Activated CD8-positive, alpha-beta T cell treated with anti-CD3 and anti-CD28 coated beads for 36 hours (primary cell): ENCODE data around the gene AFF2. TPM values are rescaled to one million over a fixed set of nuclear protein-coding genes. Genes with fewer than 3 reads are reported as not detected.

ENCODE experiments used
- ATAC-seq: fragments of 200-7000 bp; cut with Tn5 transposase; one replicate; pipeline ENCODE4 v1.10.0; 2021; ENCODE audit warnings: mild to moderate bottlenecking, moderate library complexity
- CTCF ChIA-PET: fragments of 350-600 bp; sonication (Branson Sonifier 250); formaldehyde crosslinking; loops from one replicate; lab custom pipeline; 2021; ENCODE audit warnings: antibody characterized with exemption; lab: Charles Lee
- POLR2A ChIA-PET: fragments of 350-600 bp; sonication (Branson Sonifier 250); formaldehyde crosslinking; loops from one replicate; lab custom pipeline; 2021; ENCODE audit warnings: antibody characterized with exemption; lab: Charles Lee
- DNase-seq: peaks from one replicate; pipeline ENCODE4 v3.0.0-alpha.2; 2020
- H3K27ac Mint-ChIP-seq: one replicate; pipeline ENCODE4 v1.8.0; 2021; ENCODE audit warnings: mild to moderate bottlenecking, mixed read lengths
- H3K27me3 Mint-ChIP-seq: one replicate; pipeline ENCODE4 v1.8.0; 2021; ENCODE audit warnings: mixed read lengths
- H3K36me3 Mint-ChIP-seq: one replicate; pipeline ENCODE4 v1.8.0; 2021; ENCODE audit warnings: low read depth, mixed read lengths
- H3K4me1 Mint-ChIP-seq: one replicate; pipeline ENCODE4 v1.8.0; 2021; ENCODE audit warnings: low read depth, mixed read lengths
- H3K4me3 Mint-ChIP-seq: one replicate; pipeline ENCODE4 v1.8.0; 2021; ENCODE audit warnings: mild to moderate bottlenecking, moderate library complexity, mixed read lengths
- H3K9me3 Mint-ChIP-seq: one replicate; pipeline ENCODE4 v1.8.0; 2021; ENCODE audit warnings: mixed read lengths
- intact Hi-C: fragments of 100-400 bp; cut with micrococcal nuclease; formaldehyde crosslinking; loops from one replicate; pipeline ENCODE4 v1.10.0; 2022
- total RNA-seq, 2 experiments: library from RNA; stranded (reverse); gene quantifications; one replicate each; pipeline ENCODE4 v1.2.3, GENCODE V29; 2021
- TF ChIP-seq, protein P1 (sequence below): fragments of 200-600 bp; IDR thresholded peaks from one replicate; pipeline ENCODE4 v1.8.0; 2022; ENCODE audit warnings: antibody characterized with exemption, mild to moderate bottlenecking

AFF2 gene
- total RNA-seq, 2 experiments from 2014 or later: 1.3 to 1.7 TPM

DNA sequence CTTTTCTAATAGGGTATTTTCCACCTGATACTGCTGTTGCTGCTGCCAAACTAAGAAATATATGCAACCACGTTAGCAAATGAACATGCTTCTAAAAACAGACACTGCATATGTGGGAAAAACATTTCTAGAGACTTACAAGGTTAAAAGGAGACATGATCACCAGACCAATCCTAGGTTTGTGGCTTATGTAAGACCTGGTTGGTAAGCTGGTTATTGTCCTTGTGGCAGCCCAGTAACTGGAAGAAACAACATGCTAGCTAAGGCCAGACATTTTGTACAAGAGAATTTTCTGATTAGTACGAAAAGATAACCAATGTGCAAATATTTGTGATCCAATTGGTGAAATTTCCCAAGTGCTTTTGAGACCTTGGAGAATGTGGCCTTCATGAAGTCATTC, 112.0 kb downstream of the AFF2 start:
- intact Hi-C loops: no loop called here
- H3K27me3 Mint-ChIP-seq: no peaks in the 10 kb centered on the region
- no peak overlapping the region for H3K4me3 Mint-ChIP-seq
- DNase-seq (no peak), ATAC-seq (no peak)
- TF ChIP-seq, protein P1, sequence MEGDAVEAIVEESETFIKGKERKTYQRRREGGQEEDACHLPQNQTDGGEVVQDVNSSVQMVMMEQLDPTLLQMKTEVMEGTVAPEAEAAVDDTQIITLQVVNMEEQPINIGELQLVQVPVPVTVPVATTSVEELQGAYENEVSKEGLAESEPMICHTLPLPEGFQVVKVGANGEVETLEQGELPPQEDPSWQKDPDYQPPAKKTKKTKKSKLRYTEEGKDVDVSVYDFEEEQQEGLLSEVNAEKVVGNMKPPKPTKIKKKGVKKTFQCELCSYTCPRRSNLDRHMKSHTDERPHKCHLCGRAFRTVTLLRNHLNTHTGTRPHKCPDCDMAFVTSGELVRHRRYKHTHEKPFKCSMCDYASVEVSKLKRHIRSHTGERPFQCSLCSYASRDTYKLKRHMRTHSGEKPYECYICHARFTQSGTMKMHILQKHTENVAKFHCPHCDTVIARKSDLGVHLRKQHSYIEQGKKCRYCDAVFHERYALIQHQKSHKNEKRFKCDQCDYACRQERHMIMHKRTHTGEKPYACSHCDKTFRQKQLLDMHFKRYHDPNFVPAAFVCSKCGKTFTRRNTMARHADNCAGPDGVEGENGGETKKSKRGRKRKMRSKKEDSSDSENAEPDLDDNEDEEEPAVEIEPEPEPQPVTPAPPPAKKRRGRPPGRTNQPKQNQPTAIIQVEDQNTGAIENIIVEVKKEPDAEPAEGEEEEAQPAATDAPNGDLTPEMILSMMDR: no peak
- H3K36me3 Mint-ChIP-seq: peaks cover under 1% of the 10 kb centered on the region
- ChIA-PET CTCF (no interaction called here), POLR2A (no interaction called here)
- peaks cover under 1% of the 10 kb centered on the region for H3K9me3 Mint-ChIP-seq
- H3K4me1 Mint-ChIP-seq: peaks cover 30% of the 10 kb centered on the region
- H3K27ac Mint-ChIP-seq: no peak overlapping the region

DNA sequence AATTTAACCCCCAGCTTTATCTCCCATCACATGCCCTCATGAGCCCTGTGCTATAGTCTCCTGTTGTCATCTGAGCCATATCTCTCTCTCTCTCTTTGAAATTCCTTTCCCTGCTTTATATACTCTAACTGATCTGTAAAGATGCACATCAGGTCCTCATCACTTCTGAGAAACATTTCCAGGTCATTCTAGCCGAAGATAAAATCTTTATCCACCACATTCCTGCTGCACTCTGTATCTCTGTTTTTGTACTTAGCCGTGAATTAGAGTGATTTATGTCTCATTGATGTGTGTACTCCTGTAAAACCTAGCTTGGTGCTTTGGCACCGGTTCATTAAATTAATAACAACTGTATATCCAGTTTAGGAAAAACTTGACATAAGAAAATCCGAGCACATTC, 113.2 kb downstream of the AFF2 start:
- Mint-ChIP-seq H3K4me1 (peaks cover 30% of the 10 kb centered on the region), H3K4me3 (no peak overlapping the region), H3K27me3 (no peaks in the 10 kb centered on the region), H3K27ac (no peak overlapping the region), H3K36me3 (no peaks in the 10 kb centered on the region), H3K9me3 (no peaks in the 10 kb centered on the region)
- no peak for ATAC-seq
- ChIA-PET POLR2A (no interaction called here), CTCF (no interaction called here)
- TF ChIP-seq, protein P1: no peak
- no peak for DNase-seq
- intact Hi-C loops: no loop called here

DNA sequence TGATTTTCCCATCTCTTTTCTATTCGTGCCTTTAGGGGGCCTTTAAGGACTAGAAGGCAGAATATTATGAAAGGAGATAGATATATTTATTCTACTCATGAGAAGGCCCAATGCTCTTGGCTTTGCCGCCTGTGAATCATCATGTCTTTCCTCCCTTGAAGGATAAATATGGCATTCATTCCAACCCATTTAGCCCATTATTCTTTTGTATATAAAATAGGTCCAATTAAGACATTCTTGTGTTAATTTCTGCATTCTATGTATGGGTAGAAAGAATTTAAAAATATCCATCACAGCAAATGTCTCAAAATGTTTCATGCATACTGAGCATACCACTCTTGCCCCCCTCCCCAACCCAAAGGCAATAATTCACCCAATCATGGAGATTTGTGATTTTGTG, 115.1 kb downstream of the AFF2 start:
- DNase-seq (no peak), ATAC-seq (no peak)
- intact Hi-C loops: no loop called here
- no peak overlapping the region for H3K4me3 Mint-ChIP-seq
- no peaks in the 10 kb centered on the region for H3K9me3 Mint-ChIP-seq
- H3K4me1 Mint-ChIP-seq: peaks cover 23% of the 10 kb centered on the region
- H3K36me3 Mint-ChIP-seq: no peaks in the 10 kb centered on the region
- no peak overlapping the region for H3K27ac Mint-ChIP-seq
- ChIA-PET CTCF (no interaction called here), POLR2A (no interaction called here)
- no peaks in the 10 kb centered on the region for H3K27me3 Mint-ChIP-seq
- TF ChIP-seq, protein P1: no peak

DNA sequence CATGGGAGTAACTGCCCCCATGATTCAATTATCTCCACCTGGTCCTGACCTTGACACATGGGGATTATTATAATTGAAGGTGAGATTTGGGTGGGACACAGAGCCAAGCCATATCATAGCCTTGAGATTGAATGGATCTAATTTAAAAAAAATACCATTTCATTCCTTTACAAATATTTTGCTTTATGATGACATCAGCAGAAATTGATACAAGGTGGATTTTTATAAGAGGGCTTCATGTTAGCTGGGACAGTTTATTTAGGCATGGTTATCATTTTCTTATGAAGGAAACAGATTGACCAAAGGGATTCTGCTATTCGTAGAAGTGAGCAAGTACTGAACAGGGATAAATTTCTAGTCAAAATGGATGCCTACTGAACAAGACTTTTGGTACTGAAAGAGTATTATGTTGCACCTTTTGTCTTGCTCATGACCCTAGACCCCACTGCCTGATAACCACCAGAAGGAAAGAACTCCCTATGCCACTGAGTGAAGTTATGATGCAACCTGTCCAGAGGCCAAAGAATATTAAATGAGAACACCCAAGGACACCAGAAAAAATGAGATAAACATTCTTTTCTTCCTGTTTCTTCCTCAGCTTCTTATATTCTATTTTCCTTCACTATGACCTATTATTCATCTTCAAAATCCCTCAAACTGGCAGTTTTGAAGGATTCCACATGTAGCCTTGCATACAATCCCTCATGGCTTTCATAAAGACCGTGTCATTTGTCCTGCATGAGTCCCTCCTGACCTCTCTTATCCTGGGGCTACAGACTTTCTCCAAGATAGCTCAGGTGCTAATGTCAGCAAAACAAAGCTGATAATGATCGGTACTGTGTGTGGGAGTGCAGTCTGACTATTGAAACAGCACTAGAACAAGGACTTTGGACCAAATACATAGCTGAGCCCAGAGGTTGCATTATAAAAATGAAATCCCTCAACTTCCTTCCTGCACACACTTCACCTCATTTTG, 118.3 kb downstream of the AFF2 start:
- peaks cover 6% of the 10 kb centered on the region for H3K4me1 Mint-ChIP-seq
- ChIA-PET CTCF (no interaction called here), POLR2A (no interaction called here)
- no peak overlapping the region for H3K27ac Mint-ChIP-seq
- H3K36me3 Mint-ChIP-seq: no peaks in the 10 kb centered on the region
- no peak overlapping the region for H3K4me3 Mint-ChIP-seq
- intact Hi-C loops: no loop called here
- H3K9me3 Mint-ChIP-seq: no peaks in the 10 kb centered on the region
- ATAC-seq: no peak
- DNase-seq: no peak
- no peaks in the 10 kb centered on the region for H3K27me3 Mint-ChIP-seq
- TF ChIP-seq, protein P1: no peak

DNA sequence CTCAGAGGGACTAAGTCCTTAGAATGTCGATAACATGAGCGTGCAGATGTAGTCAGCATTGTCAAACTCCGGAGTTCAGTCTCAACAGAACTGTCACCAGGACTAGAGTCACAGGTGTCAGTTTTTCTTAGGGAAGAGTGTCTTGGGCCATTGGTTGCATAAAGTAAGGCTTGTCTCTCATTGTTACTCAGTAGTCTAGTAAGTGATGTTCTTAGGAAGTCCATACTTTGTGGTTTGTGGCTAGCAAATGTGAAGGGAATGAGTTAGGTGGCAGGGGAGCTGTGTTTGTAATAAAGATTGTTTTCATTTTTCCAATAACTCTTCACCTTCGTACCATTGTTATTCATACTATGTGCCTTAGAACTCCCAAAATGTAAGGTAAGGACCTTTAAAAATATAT, 119.6 kb downstream of the AFF2 start:
- no peak for DNase-seq
- Mint-ChIP-seq H3K9me3 (no peaks in the 10 kb centered on the region), H3K27ac (no peak overlapping the region), H3K27me3 (no peaks in the 10 kb centered on the region), H3K36me3 (no peaks in the 10 kb centered on the region), H3K4me1 (peaks cover 6% of the 10 kb centered on the region), H3K4me3 (no peak overlapping the region)
- ChIA-PET CTCF (no interaction called here), POLR2A (no interaction called here)
- TF ChIP-seq, protein P1: no peak
- ATAC-seq: no peak
- intact Hi-C loops: no loop called here
